Adrenal gland (tissue), 12 donors: ENCODE data around the gene C1QTNF8. TPM values are rescaled to one million over a fixed set of nuclear protein-coding genes. Genes with fewer than 3 reads are reported as not detected.
A peak's percentile ranks its signal among the peaks of the same experiment; 100 is the strongest.

Source experiments
- DNase-seq, 7 donors: peaks; one replicate each; pipeline ENCODE4 v3.0.0-alpha.2; 2019 to 2020
- H3K27ac ChIP-seq, 5 donors: fragments of 200-600 bp; sonication (generic) in 4 of 5; 1 replicate in 3 of 5; 2 replicates in 2 of 5; pipeline versions ENCODE4 v1.5.1 to v1.8.0; 2016 to 2020; ENCODE audit warnings: mild to moderate bottlenecking in 1 of 5
- H3K27me3 ChIP-seq: fragments of 200-600 bp; 2 replicates; pipeline ENCODE4 v1.8.0; 2021
- H3K36me3 ChIP-seq, 2 donors: fragments of 200-600 bp; replicated peaks in 1 of 2; 1 replicate in 1 of 2; 2 replicates in 1 of 2; pipeline versions ENCODE4 v1.5.1 to v1.8.0; 2018 to 2022
- H3K4me1 ChIP-seq, 2 donors: fragments of 200-600 bp; replicated peaks in 1 of 2; 1 replicate in 1 of 2; 2 replicates in 1 of 2; pipeline versions ENCODE4 v1.5.1 to v1.8.0; 2018 to 2021
- H3K4me3 ChIP-seq, 4 donors: fragments of 200-600 bp; sonication (generic) in 3 of 4; one replicate each; pipeline ENCODE4 v1.5.1; 2016 to 2018
- H3K9me3 ChIP-seq, 3 donors: fragments of 200-600 bp; sonication (generic) in 1 of 3; replicated peaks in 1 of 3; 1 replicate in 2 of 3; 2 replicates in 1 of 3; pipeline versions ENCODE4 v1.5.1 to v1.8.0; 2016 to 2021
- CTCF ChIP-seq, 6 experiments: fragments of 450-650 bp in 4 of 6; fragments of 200-600 bp in 2 of 6; sonication (generic) in 1 of 6; IDR thresholded peaks; 1 replicate in 5 of 6; 2 replicates in 1 of 6; pipeline versions ENCODE4 v1.5.1 to v1.8.0; 2016 to 2021; ENCODE audit warnings: antibody characterized with exemption in 6 of 6, mild to moderate bottlenecking in 2 of 6, moderate library complexity in 1 of 6
- POLR2A ChIP-seq, 2 donors: fragments of 450-650 bp; IDR thresholded peaks; one replicate each; pipeline ENCODE4 v1.6.1; 2017; ENCODE audit warnings: antibody characterized with exemption in 2 of 2, mild to moderate bottlenecking in 2 of 2, moderate library complexity in 1 of 2
- WGBS, 4 donors: extraction: QIAGEN DNeasy Blood & Tissue Kit in 2 of 4; methylation state at CpG; one replicate each; pipeline versions ENCODE4 v1.1.5 to v1.1.7; 2013 to 2017; 5-methylcytosine and 5-hydroxymethylcytosine counted together
- intact Hi-C, 2 donors: fragments of 100-400 bp; cut with DNase I; formaldehyde crosslinking; loops; one replicate each; pipeline versions ENCODE4 v1.14.1 to v1.15.0; 2022 to 2023
- polyA plus RNA-seq, 3 donors: library from polyadenylated mRNA; stranded (reverse); fragments of 200-250 nt in 2 of 3; fragments of 350-450 nt in 1 of 3; fragmentation: Illumina TruSeq in 1 of 3; extraction: RNeasy Lipid Tissue Mini Kit (QIAGEN cat#74804) in 1 of 3; gene quantifications; one replicate each; pipeline ENCODE4 v1.2.3, GENCODE V29; 2013 to 2014
- total RNA-seq, 9 donors: library from RNA; depleted of rRNA in 4 of 9; stranded (reverse); fragments of >200 nt in 4 of 9; fragments of 120-200 nt in 1 of 9; fragmentation: NEBNext Ultra II Directional in 1 of 9; extraction: Animal tissue kit (Norgen Biotek cat#: 25700) in 1 of 9; gene quantifications; one replicate each; pipeline versions ENCODE4 v1.1.0 to v1.2.4, GENCODE V29; 2013 to 2023
- donor health status: healthy with polysubstance abuse.
- donor health status: Bipolar disorder and iron deficiency.
- donor health status: DM: yes; HTN: yes; CAD: no.
- donor health status: DM: no; HTN: no; CAD: no.
- donor health status: DM: no; HTN: no; CAD: no.
- donor health status: DM: yes; HTN: yes; CAD: no.

C1QTNF8 gene
- total and polyA plus RNA-seq, 12 donors, result 0.14 to 0.64 (median 0.25) TPM; not detected in 8

- H3K36me3 ChIP-seq, result no peaks in the 10 kb centered on the region
- DNase-seq, result peak; percentile 47 to 82 (median 72)
- intact Hi-C loops, result loop anchor here (2.0 to 10.0 kb wide), 4 partner anchors 240 to 343 kb away; partner anchors contain the start of gene METRN (in 1 of the 2)
- peak; percentile 61 to 87 (median 84) for TF ChIP-seq CTCF (IDR thresholded peaks at IDR 0.05)
- TF ChIP-seq POLR2A (IDR thresholded peaks at IDR 0.05), result no peak
- H3K9me3 ChIP-seq, result no peaks in the 10 kb centered on the region
- H3K27me3 ChIP-seq, result peaks cover 9% of the 10 kb centered on the region
- H3K4me1 ChIP-seq, result no peaks in the 10 kb centered on the region
- no peak overlapping the region for H3K27ac ChIP-seq
- H3K4me3 ChIP-seq, result no peak overlapping the region
- 18 to 25% (median 22%) methylated on average over 13 to 34 of the region's 34 CpGs for WGBS, 4 donors
These were observed 41.1 kb downstream of the C1QTNF8 start for GRCh38 chr16:1054660-1055556.

GRCh38 chr16:1053700-1054368, 42.2 kb downstream of the C1QTNF8 start:
- intact Hi-C loops, result loop anchor here (2.0 to 10.0 kb wide), 2 partner anchors 239 to 339 kb away; partner anchors contain the start of gene METRN (in 1 of the 2)
- Histone ChIP-seq H3K36me3 (no peaks in the 10 kb centered on the region), H3K27ac (no peak overlapping the region), H3K9me3 (no peaks in the 10 kb centered on the region), H3K4me3 (no peak overlapping the region), H3K27me3 (peaks cover 13% of the 10 kb centered on the region), H3K4me1 (no peaks in the 10 kb centered on the region)
- DNase-seq, result no peak
- 78 to 89% (median 83%) methylated on average over 4 to 21 of the region's 21 CpGs for WGBS, 4 donors
- no peak for TF ChIP-seq CTCF (IDR thresholded peaks at IDR 0.05)

GRCh38 chr16:1053121-1053521, 42.9 kb downstream of the C1QTNF8 start:
- TF ChIP-seq POLR2A (IDR thresholded peaks at IDR 0.05) (no peak), CTCF (IDR thresholded peaks at IDR 0.05) (no peak)
- H3K27me3 ChIP-seq, result peaks cover 15% of the 10 kb centered on the region
- intact Hi-C loops, result loop anchor here in 1 of 2 donors (10.0 kb wide), 1 partner anchor 338 kb away; the partner anchor contains the start of gene METRN
- H3K9me3 ChIP-seq, result no peaks in the 10 kb centered on the region
- 71 to 82% methylated on average over 11 to 14 of the region's 14 CpGs; no CpG with 5 or more reads in 2 of the 4 donors for WGBS, 4 donors
- H3K4me3 ChIP-seq, result no peak overlapping the region
- H3K36me3 ChIP-seq, result no peaks in the 10 kb centered on the region
- no peaks in the 10 kb centered on the region for H3K4me1 ChIP-seq
- H3K27ac ChIP-seq, result no peak overlapping the region
- no peak for DNase-seq

GRCh38 chr16:1052721-1053120, 43.3 kb downstream of the C1QTNF8 start:
- no peak overlapping the region for H3K27ac ChIP-seq
- H3K36me3 ChIP-seq, result no peaks in the 10 kb centered on the region
- H3K4me3 ChIP-seq, result no peak overlapping the region
- no peak for DNase-seq
- H3K4me1 ChIP-seq, result no peaks in the 10 kb centered on the region
- intact Hi-C loops, result loop anchor here in 1 of 2 donors (10.0 kb wide), 1 partner anchor 338 kb away; the partner anchor contains the start of gene METRN
- TF ChIP-seq CTCF (IDR thresholded peaks at IDR 0.05), result no peak
- TF ChIP-seq POLR2A (IDR thresholded peaks at IDR 0.05), result no peak
- 83 to 89% (median 83%) methylated on average over 6 to 9 of the region's 9 CpGs; no CpG with 5 or more reads in 1 of the 4 donors for WGBS, 4 donors
- H3K27me3 ChIP-seq, result peaks cover 14% of the 10 kb centered on the region
- no peaks in the 10 kb centered on the region for H3K9me3 ChIP-seq
